Glutamatergic neuron (in vitro differentiated cells): Measurements from ENCODE around the gene SRGAP1. TPM values are rescaled to one million over a fixed set of nuclear protein-coding genes. Genes with fewer than 3 reads are reported as not detected.
"Not testable (repeated sequence)": the region's sequence is repeated elsewhere in the genome, so short reads cannot be mapped to it uniquely, and the experiment has no call there.

Source experiments
- DNase-seq: peaks from one replicate; pipeline ENCODE4 v3.0.0; 2022
- H3K27ac Mint-ChIP-seq: one replicate; pipeline ENCODE4 v1.8.0; 2020; ENCODE audit warnings: mild to moderate bottlenecking, mixed read lengths, inconsistent platforms; ENCODE audit not compliant: unreplicated experiment
- H3K27me3 Mint-ChIP-seq: one replicate; pipeline ENCODE4 v1.8.0; 2020; ENCODE audit warnings: mild to moderate bottlenecking, moderate library complexity, mixed read lengths, inconsistent platforms; ENCODE audit not compliant: unreplicated experiment
- H3K36me3 Mint-ChIP-seq: one replicate; pipeline ENCODE4 v1.8.0; 2020; ENCODE audit warnings: mild to moderate bottlenecking, mixed read lengths, inconsistent platforms; ENCODE audit not compliant: unreplicated experiment
- H3K4me1 Mint-ChIP-seq: one replicate; pipeline ENCODE4 v1.8.0; 2020; ENCODE audit warnings: mild to moderate bottlenecking, low read depth, mixed read lengths, inconsistent platforms; ENCODE audit not compliant: unreplicated experiment
- H3K4me3 Mint-ChIP-seq: one replicate; pipeline ENCODE4 v1.8.0; 2020; ENCODE audit warnings: mild to moderate bottlenecking, mixed read lengths, inconsistent platforms; ENCODE audit not compliant: unreplicated experiment
- H3K9me3 Mint-ChIP-seq: one replicate; pipeline ENCODE4 v1.8.0; 2020; ENCODE audit warnings: mild to moderate bottlenecking, moderate library complexity, mixed read lengths, inconsistent platforms; ENCODE audit not compliant: unreplicated experiment
- total RNA-seq: library from RNA; stranded (reverse); fragmentation: NEBNext Ultra II Directional; extraction: Animal tissue kit (Norgen Biotek cat#: 25700); gene quantifications from one replicate; pipeline ENCODE4 v1.2.1, GENCODE V29; 2021; ENCODE audit not compliant: unreplicated experiment
- TF ChIP-seq, protein P1 (sequence below): fragments of 200-600 bp; sonication (generic); IDR thresholded peaks from one replicate; pipeline ENCODE4 v1.5.0; 2021; ENCODE audit not compliant: partially characterized antibody, unreplicated experiment

The SRGAP1 gene
- total RNA-seq, 1 donor from 2014 or later: 52.0 TPM

DNA sequence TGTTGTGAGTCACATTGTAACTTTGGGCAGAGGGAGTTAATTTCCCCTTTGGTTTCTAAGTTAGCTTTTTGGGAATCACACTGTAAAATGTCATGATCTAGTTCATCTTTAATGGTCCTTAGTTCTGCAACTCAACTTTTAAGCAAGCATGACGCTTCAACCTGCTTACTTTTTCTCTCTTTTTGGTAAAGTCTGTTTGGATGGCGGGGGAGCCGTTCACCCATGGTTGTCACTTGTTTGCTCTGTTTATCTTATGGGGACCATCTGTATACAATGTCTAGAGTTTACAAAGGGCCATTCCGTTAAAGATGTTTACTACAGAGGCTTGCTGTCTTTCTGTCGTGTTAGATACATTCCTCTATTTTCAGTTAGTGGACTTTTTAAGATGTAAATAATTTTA, 172.0 kb downstream of the SRGAP1 start:
- no peak overlapping the region for H3K4me3 Mint-ChIP-seq
- no peaks in the 10 kb centered on the region for H3K36me3 Mint-ChIP-seq
- DNase-seq: no peak
- no peaks in the 10 kb centered on the region for H3K9me3 Mint-ChIP-seq
- H3K27me3 Mint-ChIP-seq: no peaks in the 10 kb centered on the region
- H3K27ac Mint-ChIP-seq: no peak overlapping the region
- TF ChIP-seq, protein P1, sequence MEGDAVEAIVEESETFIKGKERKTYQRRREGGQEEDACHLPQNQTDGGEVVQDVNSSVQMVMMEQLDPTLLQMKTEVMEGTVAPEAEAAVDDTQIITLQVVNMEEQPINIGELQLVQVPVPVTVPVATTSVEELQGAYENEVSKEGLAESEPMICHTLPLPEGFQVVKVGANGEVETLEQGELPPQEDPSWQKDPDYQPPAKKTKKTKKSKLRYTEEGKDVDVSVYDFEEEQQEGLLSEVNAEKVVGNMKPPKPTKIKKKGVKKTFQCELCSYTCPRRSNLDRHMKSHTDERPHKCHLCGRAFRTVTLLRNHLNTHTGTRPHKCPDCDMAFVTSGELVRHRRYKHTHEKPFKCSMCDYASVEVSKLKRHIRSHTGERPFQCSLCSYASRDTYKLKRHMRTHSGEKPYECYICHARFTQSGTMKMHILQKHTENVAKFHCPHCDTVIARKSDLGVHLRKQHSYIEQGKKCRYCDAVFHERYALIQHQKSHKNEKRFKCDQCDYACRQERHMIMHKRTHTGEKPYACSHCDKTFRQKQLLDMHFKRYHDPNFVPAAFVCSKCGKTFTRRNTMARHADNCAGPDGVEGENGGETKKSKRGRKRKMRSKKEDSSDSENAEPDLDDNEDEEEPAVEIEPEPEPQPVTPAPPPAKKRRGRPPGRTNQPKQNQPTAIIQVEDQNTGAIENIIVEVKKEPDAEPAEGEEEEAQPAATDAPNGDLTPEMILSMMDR: no peak
- H3K4me1 Mint-ChIP-seq: no peaks in the 10 kb centered on the region

DNA sequence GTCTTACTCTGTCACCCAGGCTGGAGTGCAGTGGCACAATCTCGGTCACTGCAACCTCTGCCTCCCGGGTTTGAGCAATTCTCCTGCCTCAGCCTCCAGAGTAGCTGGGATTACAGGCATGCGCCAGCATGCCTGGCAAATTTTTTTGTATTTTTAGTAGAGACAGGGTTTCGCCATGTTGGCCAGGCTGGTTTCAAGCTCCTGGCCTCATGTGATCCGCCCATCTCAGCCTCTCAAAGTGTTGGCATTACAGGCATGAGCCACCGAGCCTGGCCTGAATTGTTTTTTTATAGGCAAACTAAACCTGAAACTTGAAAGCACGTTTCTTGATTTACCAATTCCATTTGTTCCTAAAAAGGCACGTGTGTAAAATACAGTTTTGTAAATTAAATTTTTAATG, 173.6 kb downstream of the SRGAP1 start:
- DNase-seq, H3K4me3 Mint-ChIP-seq, H3K27me3 Mint-ChIP-seq, H3K9me3 Mint-ChIP-seq, H3K4me1 Mint-ChIP-seq, H3K36me3 Mint-ChIP-seq, H3K27ac Mint-ChIP-seq: not testable (repeated sequence)

DNA sequence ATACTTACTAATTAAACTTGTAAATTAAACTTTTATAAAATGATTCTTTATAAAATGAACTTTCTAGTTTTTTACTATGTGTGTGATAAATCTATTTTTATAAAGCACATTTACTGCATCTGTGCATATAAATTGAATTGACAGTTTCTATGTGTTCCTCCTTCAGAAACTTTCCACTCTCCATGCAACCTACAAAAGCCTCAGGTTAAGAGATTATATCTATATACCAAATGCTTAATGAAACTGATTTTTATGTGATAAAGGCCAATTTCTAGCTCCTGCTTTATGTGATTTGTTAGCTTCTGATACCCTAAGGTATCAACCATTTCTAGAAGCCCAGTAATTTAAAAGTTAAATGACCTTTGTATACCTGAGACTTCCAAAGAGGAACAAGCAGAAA, 174.0 kb downstream of the SRGAP1 start:
- Mint-ChIP-seq H3K27ac (no peak overlapping the region), H3K9me3 (no peaks in the 10 kb centered on the region), H3K27me3 (no peaks in the 10 kb centered on the region), H3K36me3 (no peaks in the 10 kb centered on the region), H3K4me1 (no peaks in the 10 kb centered on the region), H3K4me3 (no peak overlapping the region)
- TF ChIP-seq, protein P1: no peak
- no peak for DNase-seq

DNA sequence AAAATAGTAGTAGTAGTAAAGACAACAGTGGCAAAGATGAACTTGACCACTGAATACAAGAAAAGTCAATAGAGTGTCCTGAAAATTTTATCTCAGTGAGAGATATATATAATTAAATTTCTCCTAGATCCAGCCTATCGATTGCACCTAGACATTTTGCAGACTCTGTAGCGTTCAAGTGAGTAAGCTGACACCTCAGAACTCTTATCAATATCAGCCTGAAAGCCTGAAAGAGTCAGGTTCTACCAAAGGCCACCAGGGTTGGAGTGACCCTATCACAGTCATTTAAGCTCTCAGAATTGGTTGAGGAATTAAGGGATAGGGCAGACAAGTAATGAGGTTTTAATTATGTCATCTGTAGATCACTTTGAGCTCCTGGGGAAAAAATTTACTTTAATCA, 174.6 kb downstream of the SRGAP1 start:
- no peak overlapping the region for H3K4me3 Mint-ChIP-seq
- TF ChIP-seq, protein P1: no peak
- no peaks in the 10 kb centered on the region for H3K27me3 Mint-ChIP-seq
- no peak for DNase-seq
- H3K4me1 Mint-ChIP-seq: no peaks in the 10 kb centered on the region
- H3K9me3 Mint-ChIP-seq: no peaks in the 10 kb centered on the region
- H3K36me3 Mint-ChIP-seq: no peaks in the 10 kb centered on the region
- no peak overlapping the region for H3K27ac Mint-ChIP-seq

DNA sequence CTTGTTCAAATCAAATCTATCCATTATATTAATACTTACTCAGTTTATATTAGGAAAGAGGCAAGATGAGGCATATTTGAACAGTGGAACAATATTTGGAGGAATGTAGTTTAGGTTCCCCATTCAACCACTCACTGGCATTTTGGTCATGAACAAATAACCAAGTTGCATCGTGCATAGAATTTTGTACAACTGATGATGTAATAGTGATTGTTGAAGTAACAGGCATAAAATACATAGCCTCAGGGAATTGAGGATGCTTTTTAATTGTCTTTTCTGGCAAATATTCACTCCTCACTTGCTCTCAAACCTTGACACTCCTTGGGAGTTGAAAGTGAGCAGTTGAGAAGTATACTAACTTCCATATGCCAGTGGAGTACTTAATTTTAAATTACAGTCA, 175.2 kb downstream of the SRGAP1 start:
- Mint-ChIP-seq H3K27me3 (no peaks in the 10 kb centered on the region), H3K36me3 (no peaks in the 10 kb centered on the region), H3K27ac (no peak overlapping the region), H3K4me1 (no peaks in the 10 kb centered on the region), H3K4me3 (no peak overlapping the region), H3K9me3 (no peaks in the 10 kb centered on the region)
- TF ChIP-seq, protein P1: no peak
- DNase-seq: no peak
